ENCODE measurements around the gene CTDSPL. TPM values are rescaled to one million over a fixed set of nuclear protein-coding genes. Genes with fewer than 3 reads are reported as not detected.

The CTDSPL gene
- polyA plus RNA-seq, 1 of the 3 experiments (the other 2 are of a cell fraction), result 22.1 TPM

GRCh38 chr3:38005076-38006020 lies 143.7 kb downstream of the CTDSPL start:
- TF ChIP-seq ELF1 (IDR thresholded peaks at IDR 0.05), result no peak
- TF ChIP-seq JUND (IDR thresholded peaks at IDR 0.05), result no peak
- TF ChIP-seq GATA2 (CRISPR knock-in tag; IDR thresholded peaks at IDR 0.05), result no peak
- Histone ChIP-seq H3K9me2 (no peaks in the 10 kb centered on the region), H2AFZ (ENCODE audit: low read depth) (no peak overlapping the region), H3F3A (replicated peaks; ENCODE audit: insufficient read depth) (no peaks in the 10 kb centered on the region), H4K20me1 (ENCODE audit: insufficient read depth) (no peaks in the 10 kb centered on the region), H3K36me3 (replicated peaks in 1 of 2; ENCODE audit: control insufficient read depth in 1 of 2, insufficient read depth in 2 of 2, low read length in 1 of 2) (peaks cover 0 to 29% of the 10 kb centered on the region in 2 experiments), H3K9ac (no peak overlapping the region), H3K27me3 (ENCODE audit: insufficient read depth) (no peaks in the 10 kb centered on the region), H3K9me3 (no peaks in the 10 kb centered on the region), H3K27ac (ENCODE audit: low read depth in 2 of 2, low read length in 1 of 2) (no peak overlapping the region), H3K79me2 (ENCODE audit: insufficient read depth) (no peaks in the 10 kb centered on the region), H3K4me2 (no peak overlapping the region), H3K4me1 (ENCODE audit: control insufficient read depth in 1 of 2, insufficient read depth in 2 of 2, low read depth in 1 of 2, low read length in 1 of 2) (no peaks in the 10 kb centered on the region; a peak in 1 of 4 replicates), H3K4me3 (ENCODE audit: low read depth in 2 of 2, low read length in 1 of 2) (no peak overlapping the region)
- no peak for DNase-seq
- WGBS (ENCODE audit: low lambda C conversion rate), result 81% methylated on average over 9 of the region's 15 CpGs
- POLR2A ChIA-PET, result interaction anchor here (1.3 kb wide), 1 partner anchor 24 kb away, joined by 4 read pairs; the partner anchor contains the start of gene PLCD1
- CTCF ChIA-PET, result interaction anchor here (1.0 to 5.4 kb wide), 6 partner anchors 8 to 151 kb away, joined by 3 to 77 read pairs (median 4); no protein-coding TSS in a partner anchor

DNA sequence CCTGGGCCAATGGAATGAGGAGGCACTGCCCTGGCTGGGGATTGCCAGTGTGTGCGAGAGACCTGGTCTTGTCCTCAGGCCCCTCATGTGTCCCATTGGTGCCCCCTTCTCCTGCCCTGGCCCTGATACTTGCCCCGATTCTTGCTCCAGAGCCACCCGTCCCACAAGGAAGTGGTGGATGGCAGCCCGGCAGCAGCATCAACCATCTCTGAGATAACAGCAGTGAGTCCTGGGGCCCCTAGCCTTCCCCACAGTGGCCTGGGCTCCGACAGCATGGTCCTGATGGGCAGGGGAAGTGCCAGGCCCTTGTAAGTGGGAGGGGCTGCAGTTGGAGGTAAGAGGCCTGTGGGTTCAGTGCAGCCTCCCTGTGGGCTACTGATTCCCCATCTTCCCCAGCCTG lies 144.4 kb downstream of the CTDSPL start:
- H2AFZ ChIP-seq (ENCODE audit: low read depth), result no peak overlapping the region
- H3K9me3 ChIP-seq, result no peaks in the 10 kb centered on the region
- H3K4me3 ChIP-seq (ENCODE audit: low read depth in 2 of 2, low read length in 1 of 2), result no peak overlapping the region
- H3F3A ChIP-seq (replicated peaks; ENCODE audit: insufficient read depth), result no peaks in the 10 kb centered on the region
- H3K36me3 ChIP-seq (replicated peaks in 1 of 2; ENCODE audit: control insufficient read depth in 1 of 2, insufficient read depth in 2 of 2, low read length in 1 of 2), result peaks cover 0 to 32% of the 10 kb centered on the region in 2 experiments
- H3K27me3 ChIP-seq (ENCODE audit: insufficient read depth), result no peaks in the 10 kb centered on the region
- H3K4me2 ChIP-seq, result no peak overlapping the region
- no peaks in the 10 kb centered on the region; a peak in 1 of 4 replicates for H3K4me1 ChIP-seq (ENCODE audit: control insufficient read depth in 1 of 2, insufficient read depth in 2 of 2, low read depth in 1 of 2, low read length in 1 of 2)
- CTCF ChIA-PET, result interaction anchor here (1.0 to 1.2 kb wide), 4 partner anchors 9 to 31 kb away, joined by 3 to 5 read pairs (median 4); no protein-coding TSS in a partner anchor
- DNase-seq, result no peak
- H3K79me2 ChIP-seq (ENCODE audit: insufficient read depth), result no peaks in the 10 kb centered on the region
- POLR2A ChIA-PET, result no interaction called here
- no peak overlapping the region for H3K9ac ChIP-seq
- 81% methylated on average over 5 of the region's 5 CpGs for WGBS (ENCODE audit: low lambda C conversion rate)
- H3K9me2 ChIP-seq, result no peaks in the 10 kb centered on the region
- H3K27ac ChIP-seq (ENCODE audit: low read depth in 2 of 2, low read length in 1 of 2), result no peak overlapping the region
- no peaks in the 10 kb centered on the region for H4K20me1 ChIP-seq (ENCODE audit: insufficient read depth)
- TF ChIP-seq SMC3 (IDR thresholded peaks at IDR 0.05; ENCODE audit: low read depth, low read length), result no peak
- no peak for TF ChIP-seq RFX5 (IDR thresholded peaks at IDR 0.05; ENCODE audit: low read length)
- no peak for TF ChIP-seq TEAD4 (IDR thresholded peaks at IDR 0.05; ENCODE audit: borderline replicate concordance, insufficient read depth)
- no peak for TF ChIP-seq FOXM1 (IDR thresholded peaks at IDR 0.05; ENCODE audit: low read depth)
- no peak for TF ChIP-seq TAF1 (IDR thresholded peaks at IDR 0.05; ENCODE audit: borderline replicate concordance, low read depth, low read length)
- TF ChIP-seq NRF1 (IDR thresholded peaks at IDR 0.05; ENCODE audit: low read depth, low read length), result no peak
- no peak for TF ChIP-seq CHD2 (IDR thresholded peaks at IDR 0.05; ENCODE audit: low read length, partially characterized antibody)
- TF ChIP-seq, protein P1, sequence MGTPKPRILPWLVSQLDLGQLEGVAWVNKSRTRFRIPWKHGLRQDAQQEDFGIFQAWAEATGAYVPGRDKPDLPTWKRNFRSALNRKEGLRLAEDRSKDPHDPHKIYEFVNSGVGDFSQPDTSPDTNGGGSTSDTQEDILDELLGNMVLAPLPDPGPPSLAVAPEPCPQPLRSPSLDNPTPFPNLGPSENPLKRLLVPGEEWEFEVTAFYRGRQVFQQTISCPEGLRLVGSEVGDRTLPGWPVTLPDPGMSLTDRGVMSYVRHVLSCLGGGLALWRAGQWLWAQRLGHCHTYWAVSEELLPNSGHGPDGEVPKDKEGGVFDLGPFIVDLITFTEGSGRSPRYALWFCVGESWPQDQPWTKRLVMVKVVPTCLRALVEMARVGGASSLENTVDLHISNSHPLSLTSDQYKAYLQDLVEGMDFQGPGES (IDR thresholded peaks at IDR 0.05; ENCODE audit: low read depth, low read length), result no peak
- no peak for TF ChIP-seq MAX (IDR thresholded peaks at IDR 0.05; ENCODE audit: low read depth)
- TF ChIP-seq MEF2A (IDR thresholded peaks at IDR 0.05; ENCODE audit: borderline replicate concordance, low read depth), result no peak
- TF ChIP-seq, protein P2, sequence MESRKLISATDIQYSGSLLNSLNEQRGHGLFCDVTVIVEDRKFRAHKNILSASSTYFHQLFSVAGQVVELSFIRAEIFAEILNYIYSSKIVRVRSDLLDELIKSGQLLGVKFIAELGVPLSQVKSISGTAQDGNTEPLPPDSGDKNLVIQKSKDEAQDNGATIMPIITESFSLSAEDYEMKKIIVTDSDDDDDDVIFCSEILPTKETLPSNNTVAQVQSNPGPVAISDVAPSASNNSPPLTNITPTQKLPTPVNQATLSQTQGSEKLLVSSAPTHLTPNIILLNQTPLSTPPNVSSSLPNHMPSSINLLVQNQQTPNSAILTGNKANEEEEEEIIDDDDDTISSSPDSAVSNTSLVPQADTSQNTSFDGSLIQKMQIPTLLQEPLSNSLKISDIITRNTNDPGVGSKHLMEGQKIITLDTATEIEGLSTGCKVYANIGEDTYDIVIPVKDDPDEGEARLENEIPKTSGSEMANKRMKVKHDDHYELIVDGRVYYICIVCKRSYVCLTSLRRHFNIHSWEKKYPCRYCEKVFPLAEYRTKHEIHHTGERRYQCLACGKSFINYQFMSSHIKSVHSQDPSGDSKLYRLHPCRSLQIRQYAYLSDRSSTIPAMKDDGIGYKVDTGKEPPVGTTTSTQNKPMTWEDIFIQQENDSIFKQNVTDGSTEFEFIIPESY (IDR thresholded peaks at IDR 0.05; ENCODE audit: borderline replicate concordance, low read depth), result no peak
- no peak for TF ChIP-seq ELF1 (IDR thresholded peaks at IDR 0.05)
- TF ChIP-seq TCF12 (IDR thresholded peaks at IDR 0.05), result no peak
- no peak for TF ChIP-seq GABPA (IDR thresholded peaks at IDR 0.05; ENCODE audit: low read depth)
- no peak for TF ChIP-seq JUND (IDR thresholded peaks at IDR 0.05)
- no peak for TF ChIP-seq RCOR1 (IDR thresholded peaks at IDR 0.05; ENCODE audit: low read length)

Data from SK-N-SH (cell line).